IMR-90 (cell line): ENCODE results near the gene NFATC3. TPM values are rescaled to one million over a fixed set of nuclear protein-coding genes. Genes with fewer than 3 reads are reported as not detected.

Experiments
- ATAC-seq: fragments of 200-7000 bp; cut with Tn5 transposase; 2 replicates; pipeline ENCODE4 v1.9.1; 2020; ENCODE audit warnings: low read depth, mild to moderate bottlenecking, moderate library complexity
- BruUV-seq: library from RNA; stranded (reverse); fragments of 400-500 nt; replicated peaks from 2 replicates; lab custom pipeline; 2021; lab: Mats Ljungman, UMichigan
- CTCF ChIA-PET: fragments of 300-600 bp; formaldehyde crosslinking; extraction: SDS; loops from one replicate; lab custom pipeline; 2021; ENCODE audit warnings: antibody characterized with exemption; lab: Yijun Ruan, JAX
- POLR2A ChIA-PET: fragments of 300-600 bp; sonication (Branson Sonifier 250); formaldehyde crosslinking; loops from one replicate; lab custom pipeline; 2022; ENCODE audit warnings: antibody characterized with exemption; ENCODE audit not compliant: unreplicated experiment; lab: Charles Lee
- DNase-seq: peaks from one replicate; pipeline ENCODE4 v3.0.0; 2013
- H2AFZ ChIP-seq: replicated peaks from 2 replicates; pipeline ENCODE3; 2013; ENCODE audit warnings: low read length, mild to moderate bottlenecking; ENCODE audit not compliant: poor library complexity
- H2AK5ac ChIP-seq: 2 replicates; pipeline ENCODE4 v1.6.1; 2013; ENCODE audit warnings: low read depth, low read length, inconsistent platforms
- H2AK9ac ChIP-seq: replicated peaks from 2 replicates; pipeline ENCODE3; 2013; ENCODE audit warnings: mild to moderate bottlenecking, low read depth, low read length, moderate library complexity; ENCODE audit not compliant: poor library complexity
- H2BK120ac ChIP-seq: 2 replicates; pipeline ENCODE4 v1.6.1; 2013; ENCODE audit warnings: low read depth, low read length, inconsistent platforms
- H2BK15ac ChIP-seq: 3 replicates; pipeline ENCODE4 v1.6.1; 2013; ENCODE audit warnings: low read depth, low read length, inconsistent platforms
- H2BK20ac ChIP-seq: 2 replicates; pipeline ENCODE4 v1.6.1; 2013; ENCODE audit warnings: low read depth, mild to moderate bottlenecking, inconsistent platforms, low read length, moderate library complexity
- H2BK5ac ChIP-seq: 2 replicates; pipeline ENCODE4 v1.6.1; 2013; ENCODE audit warnings: mild to moderate bottlenecking, low read depth, low read length, inconsistent platforms; ENCODE audit not compliant: poor library complexity, severe bottlenecking
- H3K14ac ChIP-seq: replicated peaks from 2 replicates; pipeline ENCODE4 v1.6.1; 2013; ENCODE audit warnings: low read depth, low read length, inconsistent platforms
- H3K18ac ChIP-seq: 2 replicates; pipeline ENCODE4 v1.6.1; 2013; ENCODE audit warnings: low read depth, low read length, control low read depth
- H3K23ac ChIP-seq: 2 replicates; pipeline ENCODE4 v1.6.1; 2013; ENCODE audit warnings: low read depth, low read length, inconsistent platforms
- H3K27ac ChIP-seq: 2 replicates; pipeline ENCODE4 v1.5.1; 2013; ENCODE audit warnings: mild to moderate bottlenecking, control low read depth, low read length; ENCODE audit not compliant: insufficient read depth
- H3K27me3 ChIP-seq: 2 replicates; pipeline ENCODE4 v1.6.1; 2013; ENCODE audit warnings: low read length; ENCODE audit not compliant: control insufficient read depth, insufficient read depth
- H3K36me3 ChIP-seq: 2 replicates; pipeline ENCODE4 v1.6.1; 2013; ENCODE audit warnings: low read length, mixed read lengths; ENCODE audit not compliant: control insufficient read depth, insufficient read depth
- H3K4ac ChIP-seq: 2 replicates; pipeline ENCODE4 v1.6.1; 2013; ENCODE audit warnings: low read depth, low read length, inconsistent platforms
- H3K4me1 ChIP-seq: 2 replicates; pipeline ENCODE4 v1.6.1; 2013; ENCODE audit warnings: low read length, mixed read lengths; ENCODE audit not compliant: control insufficient read depth, insufficient read depth
- H3K4me2 ChIP-seq: 2 replicates; pipeline ENCODE4 v1.6.1; 2013; ENCODE audit warnings: low read depth, mild to moderate bottlenecking, control low read depth, low read length, moderate library complexity
- H3K4me3 ChIP-seq: 2 replicates; pipeline ENCODE4 v1.5.1; 2013; ENCODE audit warnings: low read depth, mild to moderate bottlenecking, control low read depth, low read length, moderate library complexity; ENCODE audit not compliant: insufficient read depth
- H3K56ac ChIP-seq: 2 replicates; pipeline ENCODE4 v1.6.1; 2013; ENCODE audit warnings: low read length, inconsistent platforms; ENCODE audit not compliant: insufficient read depth; ENCODE audit errors: extremely low read depth
- H3K79me1 ChIP-seq, 2 experiments: 2 replicates each; pipeline ENCODE4 v1.6.1; 2013; ENCODE audit warnings: low read length in 2 of 2, inconsistent platforms in 1 of 2, low read depth in 1 of 2
- H3K9ac ChIP-seq: 2 replicates; pipeline ENCODE4 v1.6.1; 2013; ENCODE audit warnings: low read depth, low read length, control low read depth
- H3K9me1 ChIP-seq: 2 replicates; pipeline ENCODE4 v1.6.1; 2013; ENCODE audit warnings: low read length, inconsistent platforms; ENCODE audit not compliant: insufficient read depth
- H3K9me3 ChIP-seq: 2 replicates; pipeline ENCODE4 v1.6.1; 2013; ENCODE audit warnings: low read length; ENCODE audit not compliant: control insufficient read depth, insufficient read depth
- H4K20me1 ChIP-seq: 2 replicates; pipeline ENCODE4 v1.6.1; 2013; ENCODE audit warnings: low read length, inconsistent platforms; ENCODE audit not compliant: insufficient read depth
- H4K5ac ChIP-seq: 2 replicates; pipeline ENCODE4 v1.6.1; 2013; ENCODE audit warnings: mild to moderate bottlenecking, low read depth, low read length, control low read depth
- H4K8ac ChIP-seq, 2 experiments: 2 replicates each; pipeline ENCODE4 v1.6.1; 2013; ENCODE audit warnings: low read depth in 2 of 2, low read length in 2 of 2, control low read depth in 1 of 2, inconsistent platforms in 1 of 2
- H4K91ac ChIP-seq: 2 replicates; pipeline ENCODE4 v1.6.1; 2013; ENCODE audit warnings: low read depth, low read length, inconsistent platforms; ENCODE audit not compliant: insufficient read depth
- BHLHE40 ChIP-seq: fragments of 150-350 bp; IDR thresholded peaks from 2 replicates; pipeline ENCODE4 v1.6.1; 2016; ENCODE audit warnings: mild to moderate bottlenecking, low read depth, low read length
- CEBPB ChIP-seq: IDR thresholded peaks from 2 replicates; pipeline ENCODE4 v1.6.1; 2012; ENCODE audit warnings: low read depth, low read length, improper control_type of control experiment
- CHD1 ChIP-seq: IDR thresholded peaks from 2 replicates; pipeline ENCODE4 v1.6.1; 2012; ENCODE audit warnings: low read depth, low read length, improper control_type of control experiment
- FOS ChIP-seq: fragments of 150-350 bp; IDR thresholded peaks from 2 replicates; pipeline ENCODE4 v1.6.1; 2016; ENCODE audit warnings: low read depth, low read length
- MAFK ChIP-seq: IDR thresholded peaks from 2 replicates; pipeline ENCODE4 v1.6.1; 2012; ENCODE audit warnings: low read depth, low read length, improper control_type of control experiment
- MAZ ChIP-seq: IDR thresholded peaks from 2 replicates; pipeline ENCODE4 v1.6.1; 2012; ENCODE audit warnings: low read depth, mild to moderate bottlenecking, low read length, improper control_type of control experiment, moderate library complexity, borderline replicate concordance
- MXI1 ChIP-seq: IDR thresholded peaks from 2 replicates; pipeline ENCODE4 v1.6.1; 2012; ENCODE audit warnings: low read depth, mild to moderate bottlenecking, low read length, moderate library complexity, borderline replicate concordance
- NFE2L2 ChIP-seq: fragments of 150-350 bp; IDR thresholded peaks from 2 replicates; pipeline ENCODE4 v1.6.1; 2016; ENCODE audit warnings: low read depth, mild to moderate bottlenecking, low read length
- POLR2A ChIP-seq: IDR thresholded peaks from 2 replicates; pipeline ENCODE4 v1.6.1; 2012; ENCODE audit warnings: mild to moderate bottlenecking, low read depth, low read length
- RAD21 ChIP-seq: IDR thresholded peaks from 2 replicates; pipeline ENCODE4 v1.6.1; 2012; ENCODE audit warnings: low read length, improper control_type of control experiment
- RCOR1 ChIP-seq: IDR thresholded peaks from 2 replicates; pipeline ENCODE4 v1.6.1; 2012; ENCODE audit warnings: mild to moderate bottlenecking, low read length, improper control_type of control experiment; ENCODE audit not compliant: insufficient replicate concordance
- RFX5 ChIP-seq: IDR thresholded peaks from 2 replicates; pipeline ENCODE4 v1.8.0; 2012; ENCODE audit warnings: low read depth, mild to moderate bottlenecking, low read length, moderate library complexity
- SMC3 ChIP-seq: fragments of 150-350 bp; IDR thresholded peaks from 2 replicates; pipeline ENCODE4 v1.6.1; 2016; ENCODE audit warnings: low read depth, mild to moderate bottlenecking, antibody characterized with exemption, low read length, moderate library complexity
- WGBS, 2 experiments: methylation state at CpG; one replicate each; pipeline versions ENCODE4 v1.1.5 to v1.1.7; 2013; ENCODE audit warnings: missing lambda C conversion rate in 2 of 2; ENCODE audit not compliant: insufficient read length in 1 of 2; ENCODE audit errors: extremely low coverage in 2 of 2; 5-methylcytosine and 5-hydroxymethylcytosine counted together
- dilution Hi-C: fragments of 300-500 bp; cut with HindIII; formaldehyde crosslinking; loops from one replicate; pipeline ENCODE4 v1.14.3; 2018; ENCODE audit warnings: low sequenced_read_pairs; ENCODE audit not compliant: unreplicated experiment
- in situ Hi-C: fragments of 300-500 bp; cut with MboI; formaldehyde crosslinking; loops from 3 replicates; pipeline ENCODE4 v1.14.3; 2019; ENCODE audit warnings: low sequenced_read_pairs, inconsistent platforms, mixed read lengths
- intact Hi-C: fragments of 100-400 bp; cut with micrococcal nuclease; formaldehyde crosslinking; loops from 2 replicates; pipeline ENCODE4 v1.10.0; 2022
- polyA plus RNA-seq, 3 experiments: library from polyadenylated mRNA; depleted of rRNA; stranded (reverse); fragments of >200 nt; gene quantifications; 2 replicates each; pipeline ENCODE4 v1.2.3, GENCODE V29; 2012; ENCODE audit warnings: low replicate concordance in 1 of 3
- total RNA-seq: library from RNA; depleted of rRNA; stranded (reverse); fragments of >200 nt; gene quantifications from 2 replicates; pipeline ENCODE4 v1.2.3, GENCODE V29; 2012
- TF ChIP-seq, protein P1 (sequence below): fragments of 150-350 bp; IDR thresholded peaks from 2 replicates; pipeline ENCODE4 v1.6.1; 2017; ENCODE audit warnings: mild to moderate bottlenecking, antibody characterized with exemption, low read length, low read depth
- TF ChIP-seq, protein P2 (sequence below): conservative IDR thresholded peaks from 2 replicates; pipeline ENCODE4 v1.5.1; 2012; ENCODE audit warnings: mild to moderate bottlenecking, low read depth, low read length, improper control_type of control experiment
- TF ChIP-seq, protein P3 (sequence below): fragments of 150-350 bp; IDR thresholded peaks from 2 replicates; pipeline ENCODE4 v1.6.1; 2016; ENCODE audit warnings: low read depth, mild to moderate bottlenecking, low read length, moderate library complexity, borderline replicate concordance

NFATC3 gene
- total and polyA plus RNA-seq, 2 of the 4 experiments (the other 2 are of a cell fraction): 6.3 to 21.5 TPM

DNA sequence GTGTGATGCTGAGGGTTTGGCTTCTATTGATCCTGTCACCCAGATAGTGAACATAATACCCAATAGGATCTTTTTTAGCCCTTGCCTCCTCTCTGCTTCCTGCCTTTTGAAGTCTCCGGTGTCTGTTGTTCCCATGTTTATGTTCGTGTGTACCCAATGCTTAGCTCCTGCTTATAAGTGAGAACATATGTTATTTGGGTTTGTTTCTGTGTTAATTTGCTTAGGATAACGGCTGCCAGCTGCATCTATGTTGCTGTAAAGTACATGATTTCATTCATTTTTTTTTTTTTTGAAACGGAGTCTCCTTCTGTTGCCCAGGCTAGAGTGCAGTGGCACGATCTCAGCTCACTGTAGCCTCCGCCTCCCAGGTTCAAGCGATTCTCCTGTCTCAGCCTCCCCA is 39.1 kb upstream of the NFATC3 start:
- no peak overlapping the region for H3K14ac ChIP-seq
- no peak overlapping the region for H3K18ac ChIP-seq
- no peak overlapping the region for H2BK15ac ChIP-seq
- no peak for DNase-seq
- no peak overlapping the region for H3K56ac ChIP-seq
- no peak overlapping the region for H2BK20ac ChIP-seq
- H3K23ac ChIP-seq: no peak overlapping the region
- in situ Hi-C loops: no loop called here
- peaks cover 22% of the 10 kb centered on the region for H3K36me3 ChIP-seq
- no peaks in the 10 kb centered on the region for H3K9me1 ChIP-seq
- CTCF ChIA-PET: no interaction called here
- peaks cover 0 to 3% of the 10 kb centered on the region in 2 experiments; a peak in 1 of 4 replicates for H3K79me1 ChIP-seq
- ATAC-seq: no peak
- no peaks in the 10 kb centered on the region for H3K4me1 ChIP-seq
- no peak overlapping the region for H4K91ac ChIP-seq
- H3K9ac ChIP-seq: no peak overlapping the region
- no peak overlapping the region for H3K4me3 ChIP-seq
- intact Hi-C loops: no loop called here
- no peak overlapping the region for H3K4ac ChIP-seq
- TF ChIP-seq NFE2L2: no peak
- TF ChIP-seq MAZ: no peak
- TF ChIP-seq, protein P1, sequence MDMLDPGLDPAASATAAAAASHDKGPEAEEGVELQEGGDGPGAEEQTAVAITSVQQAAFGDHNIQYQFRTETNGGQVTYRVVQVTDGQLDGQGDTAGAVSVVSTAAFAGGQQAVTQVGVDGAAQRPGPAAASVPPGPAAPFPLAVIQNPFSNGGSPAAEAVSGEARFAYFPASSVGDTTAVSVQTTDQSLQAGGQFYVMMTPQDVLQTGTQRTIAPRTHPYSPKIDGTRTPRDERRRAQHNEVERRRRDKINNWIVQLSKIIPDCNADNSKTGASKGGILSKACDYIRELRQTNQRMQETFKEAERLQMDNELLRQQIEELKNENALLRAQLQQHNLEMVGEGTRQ: no peak
- no peak for TF ChIP-seq CHD1
- no peak for TF ChIP-seq RAD21
- TF ChIP-seq SMC3: no peak
- no peak for TF ChIP-seq POLR2A
- no peak for TF ChIP-seq RFX5
- no peak for TF ChIP-seq MAFK
- TF ChIP-seq MXI1: no peak
- no peak for TF ChIP-seq FOS
- no peak for TF ChIP-seq RCOR1
- no peak for TF ChIP-seq CEBPB
- no peak for TF ChIP-seq BHLHE40
- TF ChIP-seq, protein P2, sequence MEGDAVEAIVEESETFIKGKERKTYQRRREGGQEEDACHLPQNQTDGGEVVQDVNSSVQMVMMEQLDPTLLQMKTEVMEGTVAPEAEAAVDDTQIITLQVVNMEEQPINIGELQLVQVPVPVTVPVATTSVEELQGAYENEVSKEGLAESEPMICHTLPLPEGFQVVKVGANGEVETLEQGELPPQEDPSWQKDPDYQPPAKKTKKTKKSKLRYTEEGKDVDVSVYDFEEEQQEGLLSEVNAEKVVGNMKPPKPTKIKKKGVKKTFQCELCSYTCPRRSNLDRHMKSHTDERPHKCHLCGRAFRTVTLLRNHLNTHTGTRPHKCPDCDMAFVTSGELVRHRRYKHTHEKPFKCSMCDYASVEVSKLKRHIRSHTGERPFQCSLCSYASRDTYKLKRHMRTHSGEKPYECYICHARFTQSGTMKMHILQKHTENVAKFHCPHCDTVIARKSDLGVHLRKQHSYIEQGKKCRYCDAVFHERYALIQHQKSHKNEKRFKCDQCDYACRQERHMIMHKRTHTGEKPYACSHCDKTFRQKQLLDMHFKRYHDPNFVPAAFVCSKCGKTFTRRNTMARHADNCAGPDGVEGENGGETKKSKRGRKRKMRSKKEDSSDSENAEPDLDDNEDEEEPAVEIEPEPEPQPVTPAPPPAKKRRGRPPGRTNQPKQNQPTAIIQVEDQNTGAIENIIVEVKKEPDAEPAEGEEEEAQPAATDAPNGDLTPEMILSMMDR: no peak
- TF ChIP-seq, protein P3, sequence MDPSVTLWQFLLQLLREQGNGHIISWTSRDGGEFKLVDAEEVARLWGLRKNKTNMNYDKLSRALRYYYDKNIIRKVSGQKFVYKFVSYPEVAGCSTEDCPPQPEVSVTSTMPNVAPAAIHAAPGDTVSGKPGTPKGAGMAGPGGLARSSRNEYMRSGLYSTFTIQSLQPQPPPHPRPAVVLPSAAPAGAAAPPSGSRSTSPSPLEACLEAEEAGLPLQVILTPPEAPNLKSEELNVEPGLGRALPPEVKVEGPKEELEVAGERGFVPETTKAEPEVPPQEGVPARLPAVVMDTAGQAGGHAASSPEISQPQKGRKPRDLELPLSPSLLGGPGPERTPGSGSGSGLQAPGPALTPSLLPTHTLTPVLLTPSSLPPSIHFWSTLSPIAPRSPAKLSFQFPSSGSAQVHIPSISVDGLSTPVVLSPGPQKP: no peak
- H4K8ac ChIP-seq: no peak overlapping the region
- H2BK120ac ChIP-seq: no peak overlapping the region
- no peak overlapping the region for H2AK5ac ChIP-seq
- WGBS, 2 experiments: 100% methylated on average over 1 of the region's 7 CpGs; no CpG with 5 or more reads in 1 of the 2 experiments
- no TSS peak for BruUV-seq
- H4K20me1 ChIP-seq: no peaks in the 10 kb centered on the region
- no peak overlapping the region for H3K4me2 ChIP-seq
- no peaks in the 10 kb centered on the region for H3K27me3 ChIP-seq
- H2AFZ ChIP-seq: no peak overlapping the region
- H2BK5ac ChIP-seq: no peak overlapping the region
- POLR2A ChIA-PET: no interaction called here
- no peak overlapping the region for H4K5ac ChIP-seq
- H3K27ac ChIP-seq: no peak overlapping the region
- dilution Hi-C loops: no loop called here
- H2AK9ac ChIP-seq: no peak overlapping the region
- no peaks in the 10 kb centered on the region for H3K9me3 ChIP-seq
